ENCODE data around the gene LPCAT4. TPM values are rescaled to one million over a fixed set of nuclear protein-coding genes. Genes with fewer than 3 reads are reported as not detected.

LPCAT4 gene
- total RNA-seq, 1 experiment from 2014 or later: 77.1 TPM

GRCh38 chr15:34374816-34375215, 7.8 kb upstream of the LPCAT4 start (continued):
- TF ChIP-seq YY1 (IDR thresholded peaks at IDR 0.05; ENCODE audit: extremely low read depth, insufficient replicate concordance, low read depth, low read length) (no peak), ELF1 (IDR thresholded peaks at IDR 0.05; ENCODE audit: borderline replicate concordance, low read depth) (no peak), ATF3 (IDR thresholded peaks at IDR 0.05) (no peak), ZFX (IDR thresholded peaks at IDR 0.05) (no peak)

- no peaks in the 10 kb centered on the region for H3K36me3 ChIP-seq (ENCODE audit: control insufficient read depth in 1 of 2, insufficient read depth in 2 of 2, low read length in 2 of 2)
- no peaks in the 10 kb centered on the region for H3K79me2 ChIP-seq (ENCODE audit: insufficient read depth, low read length)
- H4K20me1 ChIP-seq (ENCODE audit: insufficient read depth): no peaks in the 10 kb centered on the region
- intact Hi-C loops (cut with micrococcal nuclease): no loop called here
- DNase-seq (ENCODE audit: low read depth, low spot score) (no peak), ATAC-seq (no peak)
- H3K27me3 ChIP-seq (ENCODE audit: insufficient read depth, low read length): no peaks in the 10 kb centered on the region
- H3K9ac ChIP-seq (ENCODE audit: low read length): no peak overlapping the region
- no peaks in the 10 kb centered on the region for H3K4me1 ChIP-seq (ENCODE audit: control insufficient read depth in 1 of 2, insufficient read depth in 2 of 2, low read length in 2 of 2)
- H3K27ac ChIP-seq (ENCODE audit: low read depth, low read length): no peak overlapping the region
- ChIA-PET CTCF (no interaction called here), POLR2A (no interaction called here), RAD21 (ENCODE audit: low non-redundant PET in 1 of 2, low total read pairs in 2 of 2, uncharacterized antibody in 2 of 2, unreplicated experiment in 2 of 2) (no interaction called here)
- H3K4me3 ChIP-seq (replicated peaks in 1 of 2; ENCODE audit: low read depth in 1 of 2, low read length in 2 of 2): no peak overlapping the region
- BruUV-seq (replicated peaks): no TSS peak
- H3K4me2 ChIP-seq (ENCODE audit: low read length): no peak overlapping the region
- H3K9me2 ChIP-seq (ENCODE audit: insufficient read depth): no peaks in the 10 kb centered on the region
- H2AFZ ChIP-seq (ENCODE audit: low read depth, low read length, poor library complexity, severe bottlenecking): no peak overlapping the region
- no peaks in the 10 kb centered on the region for H3K9me3 ChIP-seq (ENCODE audit: control insufficient read depth in 1 of 2, insufficient read depth in 1 of 2, low read depth in 1 of 2, low read length in 2 of 2)
- no peak for TF ChIP-seq REST (IDR thresholded peaks at IDR 0.05; ENCODE audit: low read depth)
- no peak for TF ChIP-seq ATF3 (IDR thresholded peaks at IDR 0.05)
- TF ChIP-seq ZNF274 (IDR thresholded peaks at IDR 0.05; ENCODE audit: low read depth, low read length): no peak
- TF ChIP-seq MAX (IDR thresholded peaks at IDR 0.05): no peak
- TF ChIP-seq POLR2AphosphoS5 (IDR thresholded peaks at IDR 0.05; ENCODE audit: low read depth, low read length): no peak
- TF ChIP-seq ZBTB33 (IDR thresholded peaks at IDR 0.05; ENCODE audit: extremely low read depth, insufficient replicate concordance, low read length): no peak
- no peak for TF ChIP-seq CEBPB (IDR thresholded peaks at IDR 0.05; ENCODE audit: low read depth)
- no peak for TF ChIP-seq EZH2phosphoT487 (IDR thresholded peaks at IDR 0.05; ENCODE audit: borderline replicate concordance)
- no peak for TF ChIP-seq YY1 (IDR thresholded peaks at IDR 0.05; ENCODE audit: extremely low read depth, insufficient replicate concordance, low read depth, low read length)
- no peak for TF ChIP-seq POLR2A (IDR thresholded peaks at IDR 0.05; ENCODE audit: borderline replicate concordance, extremely low read depth, insufficient read depth, insufficient read length)
- TF ChIP-seq RAD21 (IDR thresholded peaks at IDR 0.05; ENCODE audit: low read depth): no peak
- no peak for TF ChIP-seq CTCF (IDR thresholded peaks at IDR 0.05 in 2 of 3, conservative IDR thresholded peaks at IDR 0.05 in 1 of 3; ENCODE audit: borderline replicate concordance in 1 of 3, insufficient read depth in 1 of 3, low read depth in 2 of 3, low read length in 2 of 3)
- no peak for TF ChIP-seq SP1 (IDR thresholded peaks at IDR 0.05; ENCODE audit: low read depth)
- TF ChIP-seq SRF (IDR thresholded peaks at IDR 0.05; ENCODE audit: low read depth): no peak
- no peak for TF ChIP-seq ZFX (IDR thresholded peaks at IDR 0.05)
- TF ChIP-seq CBX3 (IDR thresholded peaks at IDR 0.05; ENCODE audit: low read depth): no peak
Measured at GRCh38 chr15:34373951-34374350, 7.0 kb upstream of the LPCAT4 start.
